HEK293T (cell line): ENCODE data around the gene PEMT.

Source experiments
- CTCF ChIA-PET: fragments of 350-600 bp; formaldehyde crosslinking; extraction: SDS; loops from one replicate; lab custom pipeline; 2021; ENCODE audit warnings: antibody characterized with exemption, inconsistent platforms; lab: Yijun Ruan, JAX
- POLR2A ChIA-PET: fragments of 350-600 bp; formaldehyde crosslinking; extraction: SDS; loops from one replicate; lab custom pipeline; 2020; ENCODE audit warnings: antibody characterized with exemption, inconsistent platforms; lab: Yijun Ruan, JAX
- DNase-seq: peaks from one replicate; pipeline ENCODE4 v3.0.0; 2012; ENCODE audit warnings: mixed read lengths; ENCODE audit errors: extremely low spot score
- ARNT ChIP-seq: fragments of 450-650 bp; IDR thresholded peaks from 2 replicates; pipeline ENCODE4 v1.6.1; 2017; ENCODE audit warnings: mild to moderate bottlenecking
- BHLHE40 ChIP-seq: fragments of 450-650 bp; IDR thresholded peaks from 2 replicates; pipeline ENCODE4 v1.6.1; 2016; ENCODE audit warnings: mild to moderate bottlenecking, moderate library complexity, borderline replicate concordance
- CTBP1 ChIP-seq: fragments of 450-650 bp; IDR thresholded peaks from 2 replicates; pipeline ENCODE4 v1.6.1; 2016; ENCODE audit warnings: borderline replicate concordance
- ELF4 ChIP-seq: fragments of 450-650 bp; IDR thresholded peaks from 2 replicates; pipeline ENCODE4 v1.6.1; 2017; ENCODE audit warnings: antibody characterized with exemption
- FOXA1 ChIP-seq: fragments of 450-650 bp; IDR thresholded peaks from 2 replicates; pipeline ENCODE4 v1.6.1; 2016; ENCODE audit warnings: mild to moderate bottlenecking
- FOXK2 ChIP-seq: fragments of 450-650 bp; IDR thresholded peaks from 2 replicates; pipeline ENCODE4 v1.6.1; 2016; ENCODE audit warnings: mild to moderate bottlenecking
- FOXM1 ChIP-seq: fragments of 450-650 bp; IDR thresholded peaks from 2 replicates; pipeline ENCODE4 v1.6.1; 2017; ENCODE audit warnings: mild to moderate bottlenecking, borderline replicate concordance
- HDGF ChIP-seq: fragments of 450-650 bp; IDR thresholded peaks from 2 replicates; pipeline ENCODE4 v1.6.1; 2017; ENCODE audit warnings: antibody characterized with exemption, borderline replicate concordance
- L3MBTL2 ChIP-seq: fragments of 450-650 bp; conservative IDR thresholded peaks from 2 replicates; pipeline ENCODE4 v1.6.1; 2016; ENCODE audit warnings: mild to moderate bottlenecking
- LEF1 ChIP-seq: fragments of 450-650 bp; IDR thresholded peaks from 2 replicates; pipeline ENCODE4 v1.6.1; 2017; ENCODE audit warnings: mild to moderate bottlenecking, borderline replicate concordance
- NFRKB ChIP-seq: fragments of 450-650 bp; IDR thresholded peaks from 2 replicates; pipeline ENCODE4 v1.6.1; 2016; ENCODE audit warnings: mild to moderate bottlenecking, moderate library complexity
- SP1 ChIP-seq: fragments of 450-650 bp; IDR thresholded peaks from 2 replicates; pipeline ENCODE4 v1.6.1; 2017
- SUZ12 ChIP-seq: fragments of 450-650 bp; IDR thresholded peaks from 2 replicates; pipeline ENCODE4 v1.6.1; 2016; ENCODE audit warnings: mild to moderate bottlenecking
- TARDBP ChIP-seq: fragments of 450-650 bp; IDR thresholded peaks from 2 replicates; pipeline ENCODE4 v1.6.1; 2016
- ZNF384 ChIP-seq: fragments of 450-650 bp; IDR thresholded peaks from 2 replicates; pipeline ENCODE4 v1.6.1; 2016
- TF ChIP-seq, protein P1 (sequence below): fragments of 450-650 bp; IDR thresholded peaks from 2 replicates; pipeline ENCODE4 v1.6.1; 2016

Gene PEMT

DNA sequence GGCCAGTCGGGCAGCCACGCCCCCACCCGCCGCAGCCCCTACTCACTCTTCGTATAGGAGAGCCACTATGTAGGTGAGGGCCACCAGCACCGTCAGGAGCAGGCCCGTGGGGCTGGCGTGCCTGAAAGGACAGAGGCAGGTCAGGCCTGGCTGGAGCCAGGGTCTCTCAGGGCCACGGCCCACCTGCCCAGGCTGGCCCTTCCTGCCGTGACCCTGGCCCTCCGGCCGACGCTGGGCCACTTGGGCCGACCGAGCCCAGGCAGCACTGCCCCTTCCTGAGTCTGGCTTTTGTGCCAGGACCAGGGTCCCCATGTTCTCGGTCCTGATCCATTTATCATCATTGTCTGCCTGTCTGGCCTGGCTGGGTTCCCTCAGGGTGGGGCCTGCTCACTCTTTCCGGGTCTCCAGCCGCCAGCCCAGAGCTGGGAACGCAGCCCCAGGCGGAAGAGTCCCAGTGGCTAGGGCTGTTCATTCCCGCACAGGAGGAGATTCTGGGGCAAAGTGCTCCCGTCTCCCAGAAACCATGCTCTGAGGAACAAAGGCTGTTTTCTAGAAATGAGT lies 85.2 kb downstream of the PEMT start:
- TF ChIP-seq FOXA1: no peak
- TF ChIP-seq CTBP1: no peak
- no peak for TF ChIP-seq FOXK2
- TF ChIP-seq BHLHE40: no peak
- no peak for TF ChIP-seq HDGF
- no peak for TF ChIP-seq TARDBP
- CTCF ChIA-PET: no interaction called here

DNA sequence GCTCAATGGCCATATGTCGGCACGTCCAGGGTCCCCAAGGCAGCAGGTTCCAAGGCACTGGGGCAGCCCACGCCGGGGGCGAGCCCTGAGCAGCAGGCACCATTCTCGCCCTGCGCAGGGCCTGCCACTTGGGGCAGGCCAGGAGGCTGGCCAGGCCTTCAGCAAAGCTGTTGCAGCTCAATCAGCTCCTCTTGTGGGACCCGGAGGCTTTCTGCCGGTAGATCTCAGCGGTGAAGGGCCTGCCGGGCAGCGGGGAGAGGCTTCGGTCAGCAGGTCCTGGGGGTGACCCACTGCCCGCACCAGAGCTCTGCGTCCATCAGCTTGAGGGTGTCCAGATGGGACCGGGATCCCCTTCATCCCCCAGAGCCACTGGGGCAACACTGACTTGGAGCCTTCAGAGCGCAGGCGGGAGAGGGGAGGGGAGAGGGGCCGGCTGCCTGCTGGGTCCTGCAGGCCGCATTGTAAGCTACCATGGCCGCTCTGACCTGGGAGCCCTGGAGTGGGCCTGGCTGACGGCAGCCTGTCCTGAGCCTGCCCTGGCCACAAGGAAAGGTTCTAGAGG lies 85.8 kb downstream of the PEMT start:
- DNase-seq: no peak

More for the DNA sequence above, 85.2 kb downstream of the PEMT start:
- no peak for DNase-seq
- POLR2A ChIA-PET: no interaction called here

DNA sequence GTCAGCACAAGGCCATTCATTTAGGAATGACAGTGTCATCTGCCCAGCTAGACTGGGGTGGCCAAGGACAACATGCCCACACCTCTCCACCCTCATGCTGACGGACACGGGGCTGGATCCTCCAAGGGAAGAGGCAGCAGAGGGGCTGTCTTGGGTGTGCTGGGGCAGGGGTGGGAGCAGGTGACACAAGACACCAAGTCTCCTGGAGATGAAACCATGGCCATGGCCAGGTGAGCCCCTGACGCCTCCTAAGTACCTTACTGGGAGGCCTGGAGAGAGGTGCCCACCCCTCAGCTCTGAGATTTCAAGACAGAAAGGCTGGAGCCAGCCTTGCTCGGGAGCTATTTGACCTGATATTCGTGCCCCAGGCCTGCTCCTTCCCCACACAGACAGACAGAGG lies 86.4 kb downstream of the PEMT start:
- ChIA-PET CTCF (interaction anchor here (0.7 to 1.5 kb wide), 2 partner anchors 9 to 149 kb away, joined by 3 to 9 read pairs; partner anchors contain the start of gene RASD1), POLR2A (no interaction called here)
- DNase-seq: no peak
- TF ChIP-seq SUZ12 (no peak), CTBP1 (no peak), HDGF (no peak), TARDBP (no peak), FOXM1 (no peak)

More for the DNA sequence above, 85.8 kb downstream of the PEMT start:
- TF ChIP-seq BHLHE40: no peak
- TF ChIP-seq NFRKB: no peak
- no peak for TF ChIP-seq L3MBTL2
- TF ChIP-seq FOXM1: no peak
- TF ChIP-seq, protein P1, sequence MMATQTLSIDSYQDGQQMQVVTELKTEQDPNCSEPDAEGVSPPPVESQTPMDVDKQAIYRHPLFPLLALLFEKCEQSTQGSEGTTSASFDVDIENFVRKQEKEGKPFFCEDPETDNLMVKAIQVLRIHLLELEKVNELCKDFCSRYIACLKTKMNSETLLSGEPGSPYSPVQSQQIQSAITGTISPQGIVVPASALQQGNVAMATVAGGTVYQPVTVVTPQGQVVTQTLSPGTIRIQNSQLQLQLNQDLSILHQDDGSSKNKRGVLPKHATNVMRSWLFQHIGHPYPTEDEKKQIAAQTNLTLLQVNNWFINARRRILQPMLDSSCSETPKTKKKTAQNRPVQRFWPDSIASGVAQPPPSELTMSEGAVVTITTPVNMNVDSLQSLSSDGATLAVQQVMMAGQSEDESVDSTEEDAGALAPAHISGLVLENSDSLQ: no peak
- TF ChIP-seq ARNT: no peak
- TF ChIP-seq SP1: no peak
- TF ChIP-seq CTBP1: no peak
- TF ChIP-seq ELF4: no peak
- TF ChIP-seq ZNF384: no peak
- TF ChIP-seq LEF1: no peak
- no peak for TF ChIP-seq FOXA1
- no peak for TF ChIP-seq TARDBP
- TF ChIP-seq SUZ12: no peak
- no peak for TF ChIP-seq HDGF
- TF ChIP-seq FOXK2: no peak
- ChIA-PET CTCF (interaction anchor here (0.7 to 1.5 kb wide), 2 partner anchors 9 to 149 kb away, joined by 3 to 9 read pairs; partner anchors contain the start of gene RASD1), POLR2A (no interaction called here)

DNA sequence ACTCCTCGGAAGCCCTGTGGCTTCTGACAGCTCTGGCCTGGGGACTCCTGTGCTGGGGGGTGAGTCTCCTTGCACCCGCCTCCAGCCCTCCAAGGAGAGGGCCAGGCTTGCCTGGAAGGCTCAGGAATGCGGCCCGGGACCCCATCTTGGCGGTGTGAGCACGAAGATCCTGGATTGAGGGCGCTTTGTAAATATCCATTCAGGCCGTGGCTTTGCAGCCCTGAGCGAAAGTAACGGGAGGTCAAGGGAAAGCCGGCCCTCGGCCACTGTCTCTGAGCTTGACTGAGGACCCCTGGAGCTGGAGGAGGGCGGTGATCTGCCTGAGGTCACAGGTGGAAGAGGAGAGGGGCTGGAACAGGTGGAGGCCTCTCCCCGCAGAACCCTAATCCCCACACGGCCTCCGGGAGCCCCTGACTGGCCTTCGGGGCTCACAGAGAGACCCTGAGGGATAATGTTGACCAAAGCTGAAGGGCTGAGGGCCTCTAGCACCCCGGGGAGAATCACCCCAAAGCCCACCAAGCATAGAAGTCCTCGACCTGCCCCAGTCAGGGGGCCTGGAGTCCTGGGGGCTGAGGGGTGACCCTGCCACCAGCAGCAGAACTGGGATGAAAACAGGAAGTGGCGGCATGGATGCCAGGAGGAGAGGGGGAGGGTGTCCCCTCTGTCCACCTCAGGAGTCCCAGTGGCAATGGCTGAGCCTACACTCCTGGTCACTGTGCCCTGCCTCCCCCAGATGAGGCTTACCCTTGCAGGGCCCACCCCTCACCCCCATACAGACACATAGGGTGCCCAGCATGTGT lies 87.0 kb downstream of the PEMT start:
- no peak for TF ChIP-seq FOXK2
- TF ChIP-seq L3MBTL2: no peak
- no peak for TF ChIP-seq FOXM1
- TF ChIP-seq FOXA1: no peak
- no peak for TF ChIP-seq ELF4
- no peak for TF ChIP-seq ARNT
- POLR2A ChIA-PET: no interaction called here
- DNase-seq: no peak
- CTCF ChIA-PET: interaction anchor here (0.7 to 1.5 kb wide), 2 partner anchors 8 to 148 kb away, joined by 3 to 9 read pairs; partner anchors contain the start of gene RASD1

DNA sequence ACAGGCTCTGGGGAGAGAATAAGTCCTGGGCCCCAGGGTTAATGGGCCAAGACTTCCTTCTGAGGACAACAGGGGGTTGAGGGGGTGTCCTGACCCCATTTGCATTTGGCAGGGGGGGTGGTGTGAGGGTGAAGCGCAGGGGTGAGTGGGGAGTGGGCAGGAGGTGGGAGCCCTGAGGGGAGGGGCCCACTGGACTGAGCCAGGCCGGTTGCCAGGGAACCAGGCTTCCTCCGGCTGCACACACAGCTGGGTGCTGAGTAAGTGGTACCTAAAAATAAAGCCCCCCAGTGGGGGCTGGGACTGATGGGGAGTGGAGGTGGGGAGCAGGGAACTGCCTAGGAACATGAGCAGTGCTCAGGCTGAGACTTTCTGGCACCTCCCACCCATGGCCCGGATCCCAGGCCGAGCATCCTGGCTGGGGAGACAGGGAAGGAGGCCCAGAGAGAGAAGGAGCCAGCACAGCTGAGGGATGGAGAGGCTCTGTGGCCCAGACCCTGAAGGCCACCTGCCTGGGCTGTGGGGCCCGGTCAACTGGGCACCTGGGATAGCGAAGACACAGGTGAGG lies 87.9 kb downstream of the PEMT start:
- ChIA-PET CTCF (no interaction called here), POLR2A (no interaction called here)
- no peak for DNase-seq
- no peak for TF ChIP-seq FOXK2
- TF ChIP-seq FOXM1: no peak
- no peak for TF ChIP-seq ELF4
- no peak for TF ChIP-seq ARNT
- TF ChIP-seq HDGF: no peak
- TF ChIP-seq L3MBTL2: no peak
- no peak for TF ChIP-seq ZNF384
- no peak for TF ChIP-seq CTBP1
- no peak for TF ChIP-seq TARDBP
- no peak for TF ChIP-seq SUZ12
- TF ChIP-seq, protein P1: no peak

DNA sequence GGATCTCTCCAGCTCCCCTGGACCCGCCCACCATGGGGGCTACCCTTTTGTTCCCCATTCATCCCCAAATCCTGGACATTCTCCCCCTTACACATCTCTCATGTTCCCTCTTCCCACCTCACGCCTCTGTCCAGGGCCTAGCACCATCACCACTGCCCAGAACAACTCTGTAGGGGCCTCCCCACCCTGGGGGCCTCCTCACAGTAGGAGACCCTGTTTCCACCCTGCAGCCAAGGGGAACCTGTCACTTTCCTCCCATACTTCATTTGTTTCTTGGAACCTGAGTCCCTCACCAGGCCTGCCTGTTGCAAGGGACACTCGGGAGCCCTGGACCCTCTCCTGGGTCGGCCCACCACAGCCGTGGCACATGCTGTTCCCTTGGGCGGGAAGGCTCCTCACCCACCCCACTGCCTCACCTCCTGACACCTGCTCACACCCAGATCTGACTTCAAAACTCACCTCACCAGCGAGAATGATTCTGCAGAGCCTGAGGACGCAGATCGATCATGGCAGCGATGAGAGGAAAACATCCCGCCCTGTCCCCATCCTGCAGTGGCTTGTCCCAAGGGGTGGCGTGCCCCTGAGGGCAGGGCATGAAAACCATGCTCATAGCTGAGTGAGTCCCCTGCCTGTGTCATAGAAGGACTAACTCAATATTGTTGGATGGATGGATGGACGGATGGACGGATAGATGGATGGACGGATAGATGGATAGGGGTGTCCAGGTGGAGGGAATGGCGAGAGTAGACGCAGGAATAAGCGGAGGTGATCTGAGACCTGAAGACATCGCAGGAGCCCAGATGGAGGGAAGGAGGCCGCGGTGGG lies 88.6 kb downstream of the PEMT start:
- POLR2A ChIA-PET: no interaction called here
- CTCF ChIA-PET: no interaction called here
- TF ChIP-seq NFRKB: no peak
- no peak for TF ChIP-seq ELF4
- TF ChIP-seq BHLHE40: no peak
- TF ChIP-seq HDGF: no peak
- TF ChIP-seq, protein P1: no peak
- TF ChIP-seq ARNT: no peak
- no peak for TF ChIP-seq FOXM1
- TF ChIP-seq LEF1: no peak
- no peak for TF ChIP-seq SUZ12
- TF ChIP-seq CTBP1: no peak
- TF ChIP-seq ZNF384: no peak
- TF ChIP-seq FOXK2: no peak
- DNase-seq: no peak
